ENCODE results near the gene CCDC14. TPM values are rescaled to one million over a fixed set of nuclear protein-coding genes. Genes with fewer than 3 reads are reported as not detected.

CCDC14 gene
- total RNA-seq, 1 donor from 2014 or later: 22.6 TPM

DNA sequence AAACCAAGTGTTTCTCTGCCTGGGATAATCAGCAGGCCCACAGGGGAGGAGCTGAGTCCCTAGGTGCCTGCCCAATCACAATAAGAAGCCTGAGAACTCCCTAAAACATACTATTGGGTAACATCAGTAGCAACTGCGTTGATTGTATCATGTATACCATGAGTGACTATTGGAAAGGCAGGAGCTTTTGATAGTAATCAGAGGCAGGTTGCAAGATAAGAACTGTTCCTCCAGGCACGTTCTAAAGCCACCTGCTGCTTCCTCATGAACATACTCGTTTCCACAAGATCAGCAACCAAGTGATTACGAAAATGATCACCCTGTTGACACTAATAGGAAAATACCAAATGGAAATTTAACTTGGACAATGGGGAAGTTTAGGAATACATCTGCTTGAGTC lies 83.6 kb downstream of the CCDC14 start:
- DNase-seq (ENCODE audit: extremely low spot score in 2 of 2): no peak
- Histone ChIP-seq H3K27ac (no peak overlapping the region), H3K27me3 (no peaks in the 10 kb centered on the region), H3K4me3 (no peak overlapping the region), H3K4me1 (no peaks in the 10 kb centered on the region), H3K9me3 (no peaks in the 10 kb centered on the region), H3K36me3 (no peaks in the 10 kb centered on the region)
- intact Hi-C loops (cut with DNase I): no loop called here
- TF ChIP-seq POLR2AphosphoS5 (IDR thresholded peaks at IDR 0.05; ENCODE audit: insufficient read depth in 1 of 2, low read depth in 1 of 2): no peak

DNA sequence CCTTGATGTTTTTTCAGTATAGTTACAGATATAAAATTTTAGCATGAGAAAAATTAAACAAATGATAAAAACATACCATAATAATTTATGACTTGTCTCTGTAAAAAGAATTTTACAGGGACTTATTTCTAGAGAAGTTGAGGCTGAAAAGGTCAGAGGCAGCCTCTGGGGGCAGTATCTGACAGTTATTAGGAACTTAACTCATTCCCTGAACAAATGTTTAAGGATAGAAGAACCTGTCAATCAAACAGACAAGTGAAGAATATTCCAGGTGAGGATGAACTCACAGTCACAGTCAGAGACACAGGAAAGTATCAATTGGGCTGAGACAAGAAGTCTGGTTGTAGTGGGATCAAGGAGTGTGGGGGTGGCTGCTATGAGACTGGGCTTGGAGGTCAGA lies 84.2 kb downstream of the CCDC14 start:
- Histone ChIP-seq H3K36me3 (no peaks in the 10 kb centered on the region), H3K4me3 (no peak overlapping the region), H3K9me3 (no peaks in the 10 kb centered on the region), H3K27me3 (no peaks in the 10 kb centered on the region), H3K27ac (no peak overlapping the region), H3K4me1 (no peaks in the 10 kb centered on the region)
- intact Hi-C loops (cut with DNase I): no loop called here
- DNase-seq (ENCODE audit: extremely low spot score in 2 of 2): no peak
- TF ChIP-seq POLR2A (IDR thresholded peaks at IDR 0.05) (no peak), POLR2AphosphoS5 (IDR thresholded peaks at IDR 0.05; ENCODE audit: insufficient read depth in 1 of 2, low read depth in 1 of 2) (no peak)
- TF ChIP-seq, protein P1, sequence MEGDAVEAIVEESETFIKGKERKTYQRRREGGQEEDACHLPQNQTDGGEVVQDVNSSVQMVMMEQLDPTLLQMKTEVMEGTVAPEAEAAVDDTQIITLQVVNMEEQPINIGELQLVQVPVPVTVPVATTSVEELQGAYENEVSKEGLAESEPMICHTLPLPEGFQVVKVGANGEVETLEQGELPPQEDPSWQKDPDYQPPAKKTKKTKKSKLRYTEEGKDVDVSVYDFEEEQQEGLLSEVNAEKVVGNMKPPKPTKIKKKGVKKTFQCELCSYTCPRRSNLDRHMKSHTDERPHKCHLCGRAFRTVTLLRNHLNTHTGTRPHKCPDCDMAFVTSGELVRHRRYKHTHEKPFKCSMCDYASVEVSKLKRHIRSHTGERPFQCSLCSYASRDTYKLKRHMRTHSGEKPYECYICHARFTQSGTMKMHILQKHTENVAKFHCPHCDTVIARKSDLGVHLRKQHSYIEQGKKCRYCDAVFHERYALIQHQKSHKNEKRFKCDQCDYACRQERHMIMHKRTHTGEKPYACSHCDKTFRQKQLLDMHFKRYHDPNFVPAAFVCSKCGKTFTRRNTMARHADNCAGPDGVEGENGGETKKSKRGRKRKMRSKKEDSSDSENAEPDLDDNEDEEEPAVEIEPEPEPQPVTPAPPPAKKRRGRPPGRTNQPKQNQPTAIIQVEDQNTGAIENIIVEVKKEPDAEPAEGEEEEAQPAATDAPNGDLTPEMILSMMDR (IDR thresholded peaks at IDR 0.05): no peak

DNA sequence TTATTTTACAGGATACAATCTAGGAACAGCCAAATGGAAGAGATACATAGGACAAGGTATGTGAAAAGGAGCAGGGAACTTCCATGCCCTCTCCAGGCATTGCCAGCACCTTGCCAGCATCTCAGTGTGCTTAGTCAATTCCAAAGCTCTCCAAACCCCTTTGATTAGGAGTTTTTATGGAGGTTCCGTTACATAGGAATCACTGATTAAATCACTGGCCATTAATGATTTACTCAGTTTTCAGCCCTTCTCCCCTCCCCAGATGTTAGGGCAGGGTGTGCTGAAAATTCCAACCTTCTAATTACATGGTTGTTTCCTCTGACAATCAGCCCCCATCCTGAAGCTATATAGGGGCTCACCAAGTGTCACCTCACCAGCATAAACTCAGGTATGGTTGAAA lies 88.4 kb downstream of the CCDC14 start:
- no peak for DNase-seq (ENCODE audit: extremely low spot score in 2 of 2)
- no peaks in the 10 kb centered on the region for H3K4me1 ChIP-seq
- H3K27me3 ChIP-seq: no peaks in the 10 kb centered on the region
- H3K4me3 ChIP-seq: no peak overlapping the region
- no peak overlapping the region for H3K27ac ChIP-seq
- no peaks in the 10 kb centered on the region for H3K36me3 ChIP-seq
- intact Hi-C loops (cut with DNase I): no loop called here
- no peaks in the 10 kb centered on the region for H3K9me3 ChIP-seq
- TF ChIP-seq, protein P1 (IDR thresholded peaks at IDR 0.05): no peak
- no peak for TF ChIP-seq POLR2AphosphoS5 (IDR thresholded peaks at IDR 0.05; ENCODE audit: insufficient read depth in 1 of 2, low read depth in 1 of 2)
- TF ChIP-seq POLR2A (IDR thresholded peaks at IDR 0.05): no peak

DNA sequence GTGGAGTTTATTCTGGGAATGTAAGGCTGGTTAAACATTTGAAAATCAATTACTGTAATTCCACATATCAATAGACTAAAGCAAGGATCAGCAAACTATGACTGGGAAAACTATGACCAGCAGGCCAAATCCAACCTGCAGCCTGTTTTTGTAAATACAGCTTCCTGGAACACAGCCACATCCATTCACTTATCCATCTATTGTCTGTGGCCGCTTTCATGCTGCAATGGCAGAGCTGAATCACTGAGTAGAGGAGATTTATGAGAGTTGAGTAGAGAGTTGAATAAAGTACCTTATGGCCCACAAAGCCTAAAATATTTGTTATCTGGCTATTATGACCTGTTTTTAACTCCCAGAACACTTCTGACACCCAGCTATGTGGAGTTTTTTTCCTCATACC lies 89.1 kb downstream of the CCDC14 start:
- no peaks in the 10 kb centered on the region for H3K9me3 ChIP-seq
- DNase-seq (ENCODE audit: extremely low spot score in 2 of 2): no peak
- intact Hi-C loops (cut with DNase I): no loop called here
- H3K27ac ChIP-seq: no peak overlapping the region
- no peak for TF ChIP-seq POLR2AphosphoS5 (IDR thresholded peaks at IDR 0.05; ENCODE audit: insufficient read depth in 1 of 2, low read depth in 1 of 2)
- TF ChIP-seq, protein P1 (IDR thresholded peaks at IDR 0.05): no peak
- TF ChIP-seq POLR2A (IDR thresholded peaks at IDR 0.05): no peak
- H3K4me1 ChIP-seq: no peaks in the 10 kb centered on the region
- no peaks in the 10 kb centered on the region for H3K27me3 ChIP-seq
- no peaks in the 10 kb centered on the region for H3K36me3 ChIP-seq
- no peak overlapping the region for H3K4me3 ChIP-seq

DNA sequence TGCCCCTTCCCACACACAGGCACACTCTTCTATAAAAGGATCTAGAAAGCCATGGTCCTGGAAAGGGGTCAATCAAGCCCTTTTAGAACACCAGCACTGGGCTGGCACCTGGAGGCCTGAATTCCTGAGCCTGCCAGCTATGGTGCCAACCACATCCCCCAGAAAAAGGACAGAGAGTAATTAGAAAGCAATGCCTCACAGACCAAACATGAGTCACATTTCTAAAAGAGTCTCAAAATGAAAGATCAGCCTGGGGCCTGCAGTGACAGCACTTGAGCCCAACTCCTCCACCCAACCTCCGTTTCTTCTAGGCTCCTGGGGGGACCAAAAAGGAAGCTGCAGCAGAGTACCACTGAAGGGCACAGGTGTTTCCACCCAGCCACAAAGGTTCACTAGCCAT lies 91.0 kb downstream of the CCDC14 start:
- intact Hi-C loops (cut with DNase I): no loop called here
- TF ChIP-seq POLR2AphosphoS5 (IDR thresholded peaks at IDR 0.05; ENCODE audit: insufficient read depth in 1 of 2, low read depth in 1 of 2) (no peak), POLR2A (IDR thresholded peaks at IDR 0.05) (no peak)
- TF ChIP-seq, protein P1 (IDR thresholded peaks at IDR 0.05): no peak
- DNase-seq (ENCODE audit: extremely low spot score in 2 of 2): no peak
- no peak overlapping the region for H3K4me3 ChIP-seq
- H3K27ac ChIP-seq: no peak overlapping the region
- H3K27me3 ChIP-seq: no peaks in the 10 kb centered on the region
- H3K9me3 ChIP-seq: no peaks in the 10 kb centered on the region
- H3K36me3 ChIP-seq: no peaks in the 10 kb centered on the region
- no peaks in the 10 kb centered on the region for H3K4me1 ChIP-seq

DNA sequence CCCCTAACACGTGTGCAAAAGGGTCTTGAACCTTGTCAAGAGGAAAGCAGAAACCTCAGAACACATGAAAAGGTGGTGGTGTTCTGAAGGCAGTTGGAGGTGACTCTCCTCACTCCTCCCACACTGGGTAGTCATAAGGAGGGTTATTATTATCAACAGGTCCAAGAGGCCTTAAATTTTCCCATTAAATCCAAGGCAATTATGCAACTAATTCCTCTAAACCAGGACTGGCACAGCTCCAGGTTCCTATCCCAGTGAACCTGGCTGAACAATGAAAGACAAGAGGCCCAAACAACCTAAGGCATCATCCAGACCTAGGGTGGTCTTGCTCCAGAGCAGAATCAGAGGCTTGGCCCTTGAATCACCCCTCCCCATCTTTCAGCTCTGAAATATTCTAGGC lies 91.9 kb downstream of the CCDC14 start:
- TF ChIP-seq POLR2AphosphoS5 (IDR thresholded peaks at IDR 0.05; ENCODE audit: insufficient read depth in 1 of 2, low read depth in 1 of 2) (no peak), POLR2A (IDR thresholded peaks at IDR 0.05) (no peak)
- TF ChIP-seq, protein P1 (IDR thresholded peaks at IDR 0.05): no peak
- Histone ChIP-seq H3K27ac (no peak overlapping the region), H3K36me3 (no peaks in the 10 kb centered on the region), H3K9me3 (no peaks in the 10 kb centered on the region), H3K4me3 (no peak overlapping the region), H3K4me1 (no peaks in the 10 kb centered on the region), H3K27me3 (no peaks in the 10 kb centered on the region)
- no peak for DNase-seq (ENCODE audit: extremely low spot score in 2 of 2)
- intact Hi-C loops (cut with DNase I): no loop called here

Measured in vagina (tissue), 2 donors.